Pancreas (tissue), 10 donors: ENCODE measurements around the gene ZNF367. TPM values are rescaled to one million over a fixed set of nuclear protein-coding genes. Genes with fewer than 3 reads are reported as not detected.

Experiments used
- ATAC-seq, 4 donors: fragments of 200-7000 bp; cut with Tn5 transposase; one replicate each; pipeline versions ENCODE4 v1.8.0 to v1.9.1; 2020; ENCODE audit warnings: mild to moderate bottlenecking in 4 of 4, moderate library complexity in 4 of 4
- DNase-seq, 6 donors: peaks; one replicate each; pipeline ENCODE4 v3.0.0-alpha.2; 2020
- FAIRE-seq: peaks from 2 replicates; lab custom pipeline; 2012; peaks lifted over from hg19 to GRCh38; lab: Jason Lieb, UNC
- H3K27ac ChIP-seq, 4 donors: fragments of 200-600 bp; sonication (generic); 1 replicate in 3 of 4; 2 replicates in 1 of 4; pipeline versions ENCODE4 v1.5.0 to v1.8.0; 2020
- H3K27me3 ChIP-seq, 4 donors: fragments of 200-600 bp; one replicate each; pipeline ENCODE4 v1.8.0; 2021
- H3K36me3 ChIP-seq, 3 donors: fragments of 200-600 bp; sonication (generic) in 1 of 3; one replicate each; pipeline versions ENCODE4 v1.5.0 to v1.8.0; 2020 to 2021
- H3K4me1 ChIP-seq, 3 donors: fragments of 200-600 bp; one replicate each; pipeline ENCODE4 v1.8.0; 2021
- H3K4me3 ChIP-seq, 4 donors: fragments of 200-600 bp; sonication (generic) in 2 of 4; one replicate each; pipeline versions ENCODE4 v1.5.0 to v1.8.0; 2020 to 2021
- H3K9me3 ChIP-seq, 4 donors: fragments of 200-600 bp; one replicate each; pipeline ENCODE4 v1.8.0; 2021
- WGBS, 2 donors: extraction: QIAGEN DNeasy Blood & Tissue Kit; methylation state at CpG; one replicate each; pipeline ENCODE4 v1.1.7; 2013; 5-methylcytosine and 5-hydroxymethylcytosine counted together
- intact Hi-C, 3 donors: fragments of 100-400 bp; cut with DNase I; formaldehyde crosslinking; loops; one replicate each; pipeline versions ENCODE4 v1.11.1 to v1.14.2; 2022
- polyA plus RNA-seq, 2 donors: library from polyadenylated mRNA; stranded (reverse); fragments of 200-250 nt; gene quantifications; one replicate each; pipeline ENCODE4 v1.2.3, GENCODE V29; 2013
- total RNA-seq, 6 donors: library from RNA; stranded (reverse); fragmentation: NEBNext Ultra II Directional in 4 of 6; extraction: Animal tissue kit (Norgen Biotek cat#: 25700) in 4 of 6; gene quantifications; one replicate each; pipeline versions ENCODE4 v1.2.1 to v1.2.4, GENCODE V29; 2021 to 2023
- TF ChIP-seq, protein P1 (sequence below), 4 donors: fragments of 200-600 bp; sonication (generic) in 3 of 4; IDR thresholded peaks; one replicate each; pipeline versions ENCODE4 v1.5.0 to v1.8.0; 2021; ENCODE audit warnings: antibody characterized with exemption in 4 of 4
- donor health status: healthy with polysubstance abuse.
- donor health status: DM: no; HTN: no; CAD: no; lungs with moderate emphysema.
- donor health status: DM: no; HTN: no; CAD: no.
- donor health status: control.
- donor health status: control.
- donor health status: Bipolar disorder and iron deficiency.
- donor health status: DM: yes; HTN: yes; CAD: no.
- donor health status: DM: no; HTN: no; CAD: no.
- donor health status: DM: no; HTN: no; CAD: no.
- donor health status: DM: yes; HTN: yes; CAD: no.

Gene ZNF367
- total and polyA plus RNA-seq, 8 donors = 0.23 to 1.2 (median 0.65) TPM

DNA sequence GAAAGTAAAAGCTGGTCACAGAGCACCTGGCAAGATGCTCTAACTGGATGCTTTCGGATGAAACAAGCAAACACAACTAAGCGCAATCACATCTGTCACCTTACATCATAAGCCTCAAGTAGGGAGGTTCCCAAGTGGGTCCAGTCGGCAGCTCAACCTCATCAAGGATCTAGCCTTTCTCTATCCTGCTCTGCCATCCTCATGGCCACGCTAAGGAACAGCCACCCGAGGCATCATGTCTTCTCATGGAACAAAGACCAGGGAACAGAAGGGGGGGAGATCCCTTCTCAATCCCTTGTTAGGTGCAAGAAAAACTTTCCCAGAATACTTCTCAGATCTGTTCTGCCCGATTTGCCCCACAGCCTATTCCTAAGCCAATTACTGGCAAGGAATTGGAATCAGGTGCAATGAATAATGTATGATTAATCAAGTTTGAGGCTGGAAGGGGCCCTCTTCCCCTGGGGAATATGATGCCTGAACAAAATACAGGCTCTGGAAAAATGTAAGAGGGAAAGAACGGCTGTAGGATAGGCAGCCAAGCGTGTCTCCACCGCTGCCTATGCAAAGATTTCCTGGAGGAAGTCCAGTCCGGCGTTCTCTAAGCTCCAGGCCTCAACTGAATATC lies 30.5 kb upstream of the ZNF367 start:
- intact Hi-C loops = no loop called here
- FAIRE-seq (no peak), ATAC-seq (no peak)

DNA sequence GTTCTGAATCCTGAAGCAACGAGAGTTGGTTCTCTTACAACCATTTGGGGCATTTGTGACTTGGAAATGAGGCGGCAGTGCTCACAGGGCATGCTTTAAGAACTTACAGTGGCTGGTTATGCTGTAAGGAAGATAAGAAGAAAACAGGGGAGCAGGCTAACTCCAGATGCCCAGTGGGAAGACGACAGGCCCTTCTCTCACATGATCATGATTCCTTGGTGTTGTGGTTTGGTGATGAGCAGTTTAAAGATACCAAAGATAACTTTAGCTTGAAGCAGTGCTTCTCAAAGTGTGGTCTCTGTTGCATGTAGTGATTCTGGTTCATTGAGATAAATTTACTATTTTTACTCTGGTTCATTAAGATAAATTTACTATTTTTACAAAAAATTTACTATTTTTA lies 29.2 kb upstream of the ZNF367 start:
- no peak for FAIRE-seq

More for the DNA sequence above, 30.5 kb upstream of the ZNF367 start:
- TF ChIP-seq, protein P1, sequence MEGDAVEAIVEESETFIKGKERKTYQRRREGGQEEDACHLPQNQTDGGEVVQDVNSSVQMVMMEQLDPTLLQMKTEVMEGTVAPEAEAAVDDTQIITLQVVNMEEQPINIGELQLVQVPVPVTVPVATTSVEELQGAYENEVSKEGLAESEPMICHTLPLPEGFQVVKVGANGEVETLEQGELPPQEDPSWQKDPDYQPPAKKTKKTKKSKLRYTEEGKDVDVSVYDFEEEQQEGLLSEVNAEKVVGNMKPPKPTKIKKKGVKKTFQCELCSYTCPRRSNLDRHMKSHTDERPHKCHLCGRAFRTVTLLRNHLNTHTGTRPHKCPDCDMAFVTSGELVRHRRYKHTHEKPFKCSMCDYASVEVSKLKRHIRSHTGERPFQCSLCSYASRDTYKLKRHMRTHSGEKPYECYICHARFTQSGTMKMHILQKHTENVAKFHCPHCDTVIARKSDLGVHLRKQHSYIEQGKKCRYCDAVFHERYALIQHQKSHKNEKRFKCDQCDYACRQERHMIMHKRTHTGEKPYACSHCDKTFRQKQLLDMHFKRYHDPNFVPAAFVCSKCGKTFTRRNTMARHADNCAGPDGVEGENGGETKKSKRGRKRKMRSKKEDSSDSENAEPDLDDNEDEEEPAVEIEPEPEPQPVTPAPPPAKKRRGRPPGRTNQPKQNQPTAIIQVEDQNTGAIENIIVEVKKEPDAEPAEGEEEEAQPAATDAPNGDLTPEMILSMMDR (IDR thresholded peaks at IDR 0.05) = no peak
- 70 to 77% methylated on average over 11 of the region's 11 CpGs for WGBS, 2 donors
- no peak for DNase-seq
- H3K27me3 ChIP-seq = no peaks in the 10 kb centered on the region
- no peaks in the 10 kb centered on the region for H3K36me3 ChIP-seq
- no peak overlapping the region for H3K27ac ChIP-seq
- H3K9me3 ChIP-seq = no peaks in the 10 kb centered on the region
- H3K4me3 ChIP-seq = no peak overlapping the region
- no peaks in the 10 kb centered on the region for H3K4me1 ChIP-seq

DNA sequence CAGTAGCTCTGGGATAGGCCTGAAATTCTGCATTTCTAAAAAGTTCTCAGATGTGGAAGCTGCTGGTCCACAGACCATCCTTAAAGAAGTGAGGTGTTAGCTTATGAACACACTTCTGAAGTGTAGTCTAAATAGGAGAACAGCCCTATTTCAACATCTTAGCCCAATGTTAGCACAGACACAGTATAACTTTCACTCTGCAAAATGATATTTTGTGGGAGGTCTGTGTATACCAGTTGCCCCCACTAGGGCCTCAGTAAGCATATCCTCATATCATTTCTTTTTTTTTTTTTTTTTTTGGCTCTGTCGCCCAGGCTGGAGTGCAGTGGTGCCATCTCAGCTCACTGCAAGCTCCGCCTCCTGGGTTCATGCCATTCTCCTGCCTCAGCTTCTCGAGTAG lies 24.3 kb upstream of the ZNF367 start:
- FAIRE-seq = no peak
- Histone ChIP-seq H3K36me3 (no peaks in the 10 kb centered on the region), H3K27ac (no peak overlapping the region), H3K4me3 (no peak overlapping the region), H3K9me3 (no peaks in the 10 kb centered on the region), H3K4me1 (no peaks in the 10 kb centered on the region), H3K27me3 (no peaks in the 10 kb centered on the region)
- no peak for DNase-seq
- no peak for ATAC-seq
- 77 to 84% methylated on average over 3 of the region's 3 CpGs for WGBS, 2 donors
- intact Hi-C loops = no loop called here
- TF ChIP-seq, protein P1 (IDR thresholded peaks at IDR 0.05) = no peak

More for the DNA sequence above, 29.2 kb upstream of the ZNF367 start:
- no peak for DNase-seq
- H3K9me3 ChIP-seq = no peaks in the 10 kb centered on the region
- no peak for ATAC-seq
- intact Hi-C loops = no loop called here
- no peaks in the 10 kb centered on the region for H3K27me3 ChIP-seq
- H3K27ac ChIP-seq = no peak overlapping the region
- H3K4me3 ChIP-seq = no peak overlapping the region
- no peaks in the 10 kb centered on the region for H3K4me1 ChIP-seq
- 69 to 80% methylated on average over 3 of the region's 3 CpGs for WGBS, 2 donors
- no peaks in the 10 kb centered on the region for H3K36me3 ChIP-seq
- TF ChIP-seq, protein P1 (IDR thresholded peaks at IDR 0.05) = no peak

DNA sequence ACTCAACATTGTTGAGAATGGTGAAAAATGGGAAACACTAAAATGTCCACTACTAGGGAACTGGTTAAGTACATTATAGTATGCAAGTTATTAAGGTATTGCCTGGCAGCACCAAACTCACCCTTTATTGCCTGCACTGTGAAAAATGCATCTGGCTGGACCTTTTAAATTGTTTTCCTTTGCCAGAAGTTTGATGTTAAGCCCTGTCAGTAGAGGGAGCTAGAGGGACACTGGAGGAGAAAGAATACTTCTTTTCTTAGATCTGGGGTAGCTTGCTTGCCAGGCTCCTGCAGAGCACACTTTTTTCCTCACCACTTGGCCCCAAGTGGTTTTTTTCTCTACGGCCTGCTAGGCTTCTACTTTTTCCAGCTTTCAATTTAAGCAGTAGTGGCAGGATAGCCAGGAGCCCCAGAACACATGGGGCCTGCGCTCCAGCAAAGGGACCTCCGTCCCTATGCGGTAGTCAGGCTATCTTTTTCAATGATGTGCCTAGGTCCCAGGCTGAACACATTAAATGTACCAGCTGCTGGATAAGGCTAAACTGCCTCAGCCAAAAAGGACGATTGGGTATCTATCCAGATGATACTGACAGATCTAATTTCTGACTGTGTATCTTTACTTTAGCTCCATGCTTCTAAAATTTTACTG lies 23.8 kb upstream of the ZNF367 start:
- Histone ChIP-seq H3K4me3 (no peak overlapping the region), H3K4me1 (no peaks in the 10 kb centered on the region), H3K27ac (no peak overlapping the region), H3K36me3 (no peaks in the 10 kb centered on the region), H3K9me3 (no peaks in the 10 kb centered on the region), H3K27me3 (no peaks in the 10 kb centered on the region)
- TF ChIP-seq, protein P1 (IDR thresholded peaks at IDR 0.05) = peak in 2 of 4 donors; percentile 18 to 30
- ATAC-seq (peak in 3 of 4 donors; percentile 44 to 75 (median 50)), DNase-seq (no peak), FAIRE-seq (no peak)
- intact Hi-C loops = no loop called here
- 79 to 89% methylated on average over 5 of the region's 5 CpGs for WGBS, 2 donors

DNA sequence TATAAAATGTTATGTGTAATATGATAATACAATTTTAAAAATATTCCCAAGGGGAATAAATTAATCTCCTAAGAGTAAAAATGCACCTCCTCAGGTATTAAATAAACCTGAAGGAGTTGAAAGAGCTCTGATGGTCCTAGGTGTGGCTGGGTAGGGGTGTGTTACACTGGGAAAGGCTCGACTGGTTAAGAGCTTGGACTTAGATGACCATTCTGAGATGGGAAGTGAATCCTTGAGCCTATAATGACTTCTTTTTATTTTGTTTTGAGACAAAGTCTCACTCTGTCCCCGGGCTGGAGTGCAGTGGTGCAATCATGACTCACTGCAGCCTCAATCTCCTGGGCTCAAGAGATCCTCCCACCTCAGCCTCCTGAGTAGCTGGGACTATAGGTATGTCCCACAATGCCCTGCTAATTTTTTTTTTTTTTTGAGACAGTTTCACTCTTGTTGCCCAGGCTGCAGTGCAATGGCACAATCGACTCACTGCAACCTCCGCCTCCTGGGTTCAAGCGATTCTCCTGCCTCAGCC lies 22.6 kb upstream of the ZNF367 start:
- Histone ChIP-seq H3K9me3 (no peaks in the 10 kb centered on the region), H3K4me1 (no peaks in the 10 kb centered on the region), H3K27me3 (no peaks in the 10 kb centered on the region), H3K27ac (no peak overlapping the region), H3K4me3 (no peak overlapping the region), H3K36me3 (no peaks in the 10 kb centered on the region)
- DNase-seq (no peak), FAIRE-seq (no peak), ATAC-seq (no peak)
- WGBS, 2 donors = 77 to 90% methylated on average over 5 of the region's 5 CpGs
- intact Hi-C loops = no loop called here
- TF ChIP-seq, protein P1 (IDR thresholded peaks at IDR 0.05) = no peak
